ENCODE measurements around the gene AMPH.
A peak's percentile ranks its signal among the peaks of the same experiment; 100 is the strongest.
"Not testable (repeated sequence)": the region's sequence is repeated elsewhere in the genome, so short reads cannot be mapped to it uniquely, and the experiment has no call there.

The AMPH gene

GRCh38 chr7:38385682-38386081 is 245.5 kb downstream of the AMPH start:
- Histone ChIP-seq H2AFZ (ENCODE audit: low read depth, low read length) (no peak overlapping the region), H3K27me3 (ENCODE audit: insufficient read depth, low read length) (no peaks in the 10 kb centered on the region), H3K4me1 (ENCODE audit: insufficient read depth, low read length) (no peaks in the 10 kb centered on the region), H3K36me3 (ENCODE audit: insufficient read depth, low read length) (peaks cover 8% of the 10 kb centered on the region), H3K4me3 (ENCODE audit: low read length) (no peak overlapping the region), H3K9me3 (ENCODE audit: low read length) (no peaks in the 10 kb centered on the region)

DNA sequence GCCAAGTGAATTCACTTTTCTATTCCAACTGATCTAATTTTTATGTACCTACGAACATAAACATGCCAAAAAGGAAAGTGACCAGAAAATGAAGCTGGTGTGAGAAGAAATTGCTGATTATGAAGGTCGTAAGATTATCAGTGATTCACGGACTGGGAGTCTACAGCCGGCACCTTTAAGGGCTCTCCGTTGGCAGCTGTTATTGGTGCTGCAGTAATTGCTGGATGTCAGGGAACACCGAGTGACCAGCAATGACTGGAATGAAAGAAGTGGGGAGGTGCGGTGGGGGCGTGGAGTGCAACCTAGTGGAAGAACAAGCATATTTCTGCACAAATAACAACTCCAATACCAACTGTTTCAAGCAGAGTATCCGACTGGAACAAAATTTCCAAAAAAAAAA is 247.9 kb downstream of the AMPH start:
- Histone ChIP-seq H3K27me3 (ENCODE audit: insufficient read depth, low read length) (no peaks in the 10 kb centered on the region), H2AFZ (ENCODE audit: low read depth, low read length) (no peak overlapping the region), H3K4me1 (ENCODE audit: insufficient read depth, low read length) (no peaks in the 10 kb centered on the region), H3K4me3 (ENCODE audit: low read length) (no peak overlapping the region), H3K36me3 (ENCODE audit: insufficient read depth, low read length) (peaks cover 5% of the 10 kb centered on the region), H3K9me3 (ENCODE audit: low read length) (no peaks in the 10 kb centered on the region)

GRCh38 chr7:38382684-38383083 is 248.5 kb downstream of the AMPH start:
- Histone ChIP-seq H3K4me1 (ENCODE audit: insufficient read depth, low read length) (no peaks in the 10 kb centered on the region), H3K27me3 (ENCODE audit: insufficient read depth, low read length) (no peaks in the 10 kb centered on the region), H2AFZ (ENCODE audit: low read depth, low read length) (no peak overlapping the region), H3K9me3 (ENCODE audit: low read length) (no peaks in the 10 kb centered on the region), H3K4me3 (ENCODE audit: low read length) (no peak overlapping the region), H3K36me3 (ENCODE audit: insufficient read depth, low read length) (peaks cover 5% of the 10 kb centered on the region)

- Histone ChIP-seq H3K4me3 (ENCODE audit: low read length) (no peak overlapping the region), H3K36me3 (ENCODE audit: insufficient read depth, low read length) (no peaks in the 10 kb centered on the region), H3K9me3 (ENCODE audit: low read length) (no peaks in the 10 kb centered on the region), H3K27me3 (ENCODE audit: insufficient read depth, low read length) (no peaks in the 10 kb centered on the region), H2AFZ (ENCODE audit: low read depth, low read length) (no peak overlapping the region), H3K4me1 (ENCODE audit: insufficient read depth, low read length) (no peaks in the 10 kb centered on the region)
Observed at GRCh38 chr7:38375453-38375852, 255.7 kb downstream of the AMPH start.

GRCh38 chr7:38374507-38374906 is 256.7 kb downstream of the AMPH start:
- Histone ChIP-seq H3K36me3 (ENCODE audit: insufficient read depth, low read length) (no peaks in the 10 kb centered on the region), H3K9me3 (ENCODE audit: low read length) (no peaks in the 10 kb centered on the region), H3K27me3 (ENCODE audit: insufficient read depth, low read length) (no peaks in the 10 kb centered on the region), H2AFZ (ENCODE audit: low read depth, low read length) (no peak overlapping the region), H3K4me1 (ENCODE audit: insufficient read depth, low read length) (no peaks in the 10 kb centered on the region), H3K4me3 (ENCODE audit: low read length) (no peak overlapping the region)

- Histone ChIP-seq H2AFZ (ENCODE audit: low read depth, low read length) (no peak overlapping the region), H3K4me3 (ENCODE audit: low read length) (no peak overlapping the region), H3K9me3 (ENCODE audit: low read length) (no peaks in the 10 kb centered on the region), H3K4me1 (ENCODE audit: insufficient read depth, low read length) (no peaks in the 10 kb centered on the region), H3K27me3 (ENCODE audit: insufficient read depth, low read length) (no peaks in the 10 kb centered on the region), H3K36me3 (ENCODE audit: insufficient read depth, low read length) (no peaks in the 10 kb centered on the region)
Observed at GRCh38 chr7:38373155-38373554, 258.0 kb downstream of the AMPH start.

DNA sequence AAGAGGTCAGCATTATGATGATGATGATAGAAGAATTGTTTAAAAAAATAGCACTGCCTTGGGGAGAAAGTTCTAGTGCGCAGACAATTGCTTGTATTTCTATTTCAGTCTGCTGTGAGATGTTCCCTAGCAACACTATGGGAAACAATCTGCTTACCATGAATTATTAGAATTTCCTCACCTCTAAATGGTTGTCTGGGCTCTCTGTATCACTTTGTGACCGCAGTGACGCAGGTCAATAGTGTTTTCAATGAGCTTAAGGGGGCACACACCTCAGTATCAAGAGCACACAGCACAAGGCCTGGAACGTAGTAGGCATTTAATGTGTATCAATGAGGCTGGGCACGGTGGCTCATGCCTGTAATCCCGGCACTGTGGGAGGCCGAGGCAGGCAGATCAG is 258.9 kb downstream of the AMPH start:
- Histone ChIP-seq H2AFZ (ENCODE audit: low read depth, low read length) (no peak overlapping the region), H3K4me3 (ENCODE audit: low read length) (no peak overlapping the region), H3K27me3 (ENCODE audit: insufficient read depth, low read length) (no peaks in the 10 kb centered on the region), H3K36me3 (ENCODE audit: insufficient read depth, low read length) (no peaks in the 10 kb centered on the region), H3K4me1 (ENCODE audit: insufficient read depth, low read length) (no peaks in the 10 kb centered on the region), H3K9me3 (ENCODE audit: low read length) (no peaks in the 10 kb centered on the region)

DNA sequence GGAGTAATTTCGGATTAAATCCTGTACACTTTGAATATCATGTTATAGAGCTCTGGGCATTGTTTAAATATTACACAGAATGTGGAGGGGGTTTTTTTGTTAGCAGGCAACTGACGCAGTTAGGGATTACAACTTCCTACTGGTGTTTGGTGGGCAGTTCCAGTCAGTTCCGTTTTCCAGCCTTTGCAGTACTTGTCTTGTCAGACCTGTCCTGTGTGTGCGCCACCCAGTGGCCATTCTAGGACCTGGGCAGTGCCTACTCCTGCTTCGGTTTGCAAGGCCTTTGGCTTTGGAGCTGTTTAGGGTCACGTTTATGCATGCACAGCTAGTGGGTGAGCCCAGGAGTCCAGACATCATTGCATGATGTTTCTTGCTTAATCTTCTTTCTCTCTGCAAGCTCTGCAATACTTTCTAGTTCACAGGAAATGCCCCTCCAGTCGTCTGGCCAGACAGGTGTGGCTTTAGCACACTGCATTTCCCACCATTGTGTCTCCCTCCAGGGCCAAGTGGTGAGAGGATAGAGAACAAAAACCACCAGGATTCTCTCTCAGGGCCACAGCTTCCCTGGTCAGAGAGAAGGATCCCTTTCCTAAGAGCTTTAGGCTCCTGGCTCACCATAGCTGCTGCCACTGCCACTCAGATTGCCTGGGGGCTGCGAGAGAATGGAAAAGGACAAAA is 261.2 kb downstream of the AMPH start:
- no peaks in the 10 kb centered on the region for H3K36me3 ChIP-seq (ENCODE audit: insufficient read depth, low read length)
- no peaks in the 10 kb centered on the region for H3K27me3 ChIP-seq (ENCODE audit: insufficient read depth, low read length)

DNA sequence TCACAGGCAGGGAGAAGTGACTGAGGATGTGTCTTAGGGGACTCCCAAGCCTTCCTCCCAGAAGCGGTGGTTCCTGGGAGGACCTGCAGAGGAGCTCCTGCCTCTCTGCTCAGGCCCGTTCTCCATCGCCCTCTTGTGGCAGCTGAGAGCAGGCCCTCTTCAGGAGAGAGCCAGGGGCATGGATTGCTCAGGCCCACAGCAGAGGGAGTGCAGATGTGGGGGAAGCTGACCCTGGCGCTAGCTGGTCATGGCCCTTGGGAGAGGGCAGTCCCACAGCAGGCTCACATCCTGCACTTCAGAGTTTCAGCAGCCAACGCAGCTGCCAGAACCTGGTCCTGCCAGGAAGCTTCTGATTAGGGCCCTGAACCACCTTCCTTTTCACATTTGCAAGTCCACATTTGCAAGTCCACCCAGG is 263.0 kb downstream of the AMPH start:
- H2AFZ ChIP-seq (ENCODE audit: low read depth, low read length) = no peak overlapping the region
- H3K4me1 ChIP-seq (ENCODE audit: insufficient read depth, low read length) = no peaks in the 10 kb centered on the region
- no peaks in the 10 kb centered on the region for H3K36me3 ChIP-seq (ENCODE audit: insufficient read depth, low read length)
- H3K4me3 ChIP-seq (ENCODE audit: low read length) = no peak overlapping the region
- no peaks in the 10 kb centered on the region for H3K27me3 ChIP-seq (ENCODE audit: insufficient read depth, low read length)
- H3K9me3 ChIP-seq (ENCODE audit: low read length) = no peaks in the 10 kb centered on the region

More for the DNA sequence above, 261.2 kb downstream of the AMPH start:
- peak overlapping the region; percentile 3 for H2AFZ ChIP-seq (ENCODE audit: low read depth, low read length)
- H3K4me1 ChIP-seq (ENCODE audit: insufficient read depth, low read length) = no peaks in the 10 kb centered on the region
- no peaks in the 10 kb centered on the region for H3K9me3 ChIP-seq (ENCODE audit: low read length)
- no peak overlapping the region for H3K4me3 ChIP-seq (ENCODE audit: low read length)

GRCh38 chr7:38367301-38367890 is 263.8 kb downstream of the AMPH start:
- no peaks in the 10 kb centered on the region for H3K4me1 ChIP-seq (ENCODE audit: insufficient read depth, low read length)
- H3K4me3 ChIP-seq (ENCODE audit: low read length) = no peak overlapping the region
- H2AFZ ChIP-seq (ENCODE audit: low read depth, low read length) = no peak overlapping the region
- H3K36me3 ChIP-seq (ENCODE audit: insufficient read depth, low read length) = no peaks in the 10 kb centered on the region
- no peaks in the 10 kb centered on the region for H3K27me3 ChIP-seq (ENCODE audit: insufficient read depth, low read length)
- H3K9me3 ChIP-seq (ENCODE audit: low read length) = no peaks in the 10 kb centered on the region

DNA sequence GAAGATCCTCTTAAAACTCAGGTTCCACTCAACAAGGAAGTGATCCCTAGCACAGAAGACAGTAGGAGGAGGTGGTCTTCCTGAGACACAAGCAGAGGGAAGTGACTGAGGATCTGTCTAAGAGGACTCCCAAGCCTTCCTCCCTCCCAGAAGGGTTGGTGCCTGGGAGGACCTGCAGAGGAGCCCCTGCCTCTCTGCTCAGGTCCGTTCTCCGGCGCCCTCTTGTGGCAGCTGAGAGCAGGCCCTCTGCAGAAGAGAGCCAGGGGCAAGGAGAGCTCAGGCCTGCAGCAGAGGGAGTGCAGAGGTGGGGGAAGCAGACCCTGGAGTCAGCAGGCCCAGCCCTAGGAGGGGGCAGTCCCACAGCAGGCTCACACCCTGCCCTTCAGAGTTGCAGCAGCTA is 267.8 kb downstream of the AMPH start:
- H3K9me3 ChIP-seq (ENCODE audit: low read length); H3K4me3 ChIP-seq (ENCODE audit: low read length); H3K36me3 ChIP-seq (ENCODE audit: insufficient read depth, low read length); H3K4me1 ChIP-seq (ENCODE audit: insufficient read depth, low read length); H3K27me3 ChIP-seq (ENCODE audit: insufficient read depth, low read length); H2AFZ ChIP-seq (ENCODE audit: low read depth, low read length): not testable (repeated sequence)

DNA sequence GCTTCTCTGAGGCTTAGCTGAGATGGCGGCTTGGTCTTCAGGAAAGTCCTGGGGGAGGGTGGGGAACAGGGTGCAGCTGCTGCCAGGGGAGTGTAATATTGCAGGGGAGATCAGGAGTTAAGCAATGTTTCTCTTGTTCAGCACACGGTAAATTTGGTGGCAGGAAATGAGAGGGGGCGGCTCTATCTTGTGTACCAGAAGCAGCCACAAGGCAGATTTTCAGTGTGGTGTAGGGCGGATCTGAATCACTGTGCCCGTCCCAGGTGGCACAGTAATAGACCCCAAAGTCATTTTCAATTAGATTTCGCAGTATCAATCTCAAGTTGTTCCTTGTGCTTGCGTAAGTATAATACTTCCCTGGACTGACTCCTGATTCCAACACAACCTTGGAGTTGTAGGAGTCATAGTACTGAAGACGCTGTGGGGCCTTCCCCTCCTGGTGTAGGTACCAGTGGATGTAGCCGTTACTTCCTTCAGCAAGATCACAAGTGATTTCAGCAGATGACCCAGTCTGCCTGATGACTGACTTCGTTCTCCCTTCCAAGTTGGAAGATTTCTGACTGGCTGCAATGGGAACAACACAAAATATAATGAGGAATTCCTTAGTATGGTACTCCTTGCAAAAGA is 268.4 kb downstream of the AMPH start:
- H3K4me3 ChIP-seq (ENCODE audit: low read length); H3K27me3 ChIP-seq (ENCODE audit: insufficient read depth, low read length); H3K4me1 ChIP-seq (ENCODE audit: insufficient read depth, low read length); H2AFZ ChIP-seq (ENCODE audit: low read depth, low read length); H3K9me3 ChIP-seq (ENCODE audit: low read length); H3K36me3 ChIP-seq (ENCODE audit: insufficient read depth, low read length): not testable (repeated sequence)

GRCh38 chr7:38360776-38361175 is 270.4 kb downstream of the AMPH start:
- Histone ChIP-seq H3K4me3 (ENCODE audit: low read length) (no peak overlapping the region), H3K27me3 (ENCODE audit: insufficient read depth, low read length) (no peaks in the 10 kb centered on the region), H3K4me1 (ENCODE audit: insufficient read depth, low read length) (no peaks in the 10 kb centered on the region), H2AFZ (ENCODE audit: low read depth, low read length) (no peak overlapping the region), H3K36me3 (ENCODE audit: insufficient read depth, low read length) (no peaks in the 10 kb centered on the region), H3K9me3 (ENCODE audit: low read length) (no peaks in the 10 kb centered on the region)
